ENCODE results near the gene OR10G2.
"Not testable (repeated sequence)": the region's sequence is repeated elsewhere in the genome, so short reads cannot be mapped to it uniquely, and the experiment has no call there.

The OR10G2 gene, protein sequence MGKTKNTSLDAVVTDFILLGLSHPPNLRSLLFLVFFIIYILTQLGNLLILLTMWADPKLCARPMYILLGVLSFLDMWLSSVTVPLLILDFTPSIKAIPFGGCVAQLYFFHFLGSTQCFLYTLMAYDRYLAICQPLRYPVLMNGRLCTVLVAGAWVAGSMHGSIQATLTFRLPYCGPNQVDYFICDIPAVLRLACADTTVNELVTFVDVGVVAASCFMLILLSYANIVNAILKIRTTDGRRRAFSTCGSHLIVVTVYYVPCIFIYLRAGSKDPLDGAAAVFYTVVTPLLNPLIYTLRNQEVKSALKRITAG

DNA sequence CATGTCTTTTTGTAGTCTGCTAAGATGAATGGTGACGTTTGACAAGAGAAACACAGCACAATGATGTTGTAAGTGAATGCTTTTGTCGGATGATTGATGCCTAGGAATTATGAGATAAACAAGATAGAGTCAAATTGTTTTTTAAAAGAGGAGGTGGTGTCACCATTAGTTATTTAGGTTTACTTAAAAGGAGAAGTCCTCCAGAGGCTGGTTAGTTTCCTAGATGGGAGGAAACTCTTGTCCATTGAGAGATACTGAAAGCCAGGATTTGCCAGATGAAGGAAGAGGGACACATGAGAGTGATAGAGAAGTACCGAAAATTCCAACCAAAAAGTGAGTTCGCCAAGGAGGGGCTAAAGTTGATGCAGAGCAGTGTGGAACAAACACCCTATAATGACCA is at the start of gene OR10G2:
OR10G2 (minus strand) TSS at position 101 of the 400 bp plus-strand sequence; CDS start at position 3, 98 bp downstream.
- DNase-seq, result no peak

DNA sequence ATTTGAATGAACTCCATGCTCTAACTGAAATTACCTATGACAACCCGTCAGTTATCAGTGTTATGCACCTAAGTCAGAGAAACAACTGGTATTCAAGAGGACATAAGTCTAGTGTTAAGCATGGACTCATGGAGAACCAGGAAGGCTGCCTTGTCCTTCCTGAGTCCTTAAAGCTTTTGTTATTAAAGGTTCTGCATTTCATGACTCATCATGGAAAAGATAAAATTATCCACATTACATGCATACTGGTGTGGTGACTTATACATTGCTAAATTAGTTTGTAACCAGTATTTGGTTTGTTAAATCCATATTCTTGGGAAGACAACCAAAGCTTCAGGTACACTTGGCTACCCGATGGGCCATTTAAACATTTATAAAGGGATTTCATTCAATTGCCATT is 45.3 kb upstream of the OR10G2 start:
- no peak for DNase-seq

DNA sequence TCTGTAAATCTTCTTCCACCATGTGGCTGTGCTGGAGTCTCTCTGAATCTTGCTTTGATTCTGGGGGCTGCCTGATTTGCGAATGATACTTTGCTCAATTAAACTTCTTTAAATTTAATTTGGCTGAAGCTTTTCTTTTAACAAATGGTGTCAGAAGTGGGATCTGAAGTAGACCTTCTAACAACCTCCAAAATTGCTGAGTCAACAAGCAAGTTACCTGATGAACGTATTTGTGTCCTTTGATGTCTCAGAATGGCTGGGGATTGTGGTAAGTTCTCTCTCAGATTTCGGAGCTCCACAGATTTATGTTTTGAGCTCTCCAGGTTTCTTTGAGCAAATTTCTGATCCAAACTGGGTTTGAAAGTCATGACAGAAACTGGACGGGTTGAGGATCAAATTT is 40.8 kb upstream of the OR10G2 start:
- DNase-seq, result no peak

DNA sequence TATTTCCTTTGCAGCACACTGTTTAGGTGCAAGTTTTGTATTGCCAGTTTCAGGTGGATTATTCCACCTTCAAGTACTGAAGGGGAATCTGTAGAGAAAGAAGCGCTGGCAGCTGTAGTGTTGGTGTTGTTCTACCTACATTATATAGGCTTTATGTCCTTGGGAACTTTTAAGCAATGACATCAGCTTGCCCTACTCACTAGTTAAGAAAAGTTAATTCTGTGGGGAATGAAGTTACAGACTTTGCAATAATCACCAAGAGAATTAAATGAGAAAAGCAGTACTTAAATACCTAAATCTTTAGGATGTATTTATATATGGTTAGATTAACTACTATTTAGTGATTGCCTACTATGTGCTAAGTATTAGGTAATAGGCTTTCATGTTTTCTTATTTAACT is 39.0 kb upstream of the OR10G2 start, which contains the start of gene OR4E1:
OR4E1 (minus strand) TSS at position 101 of the 400 bp plus-strand sequence. CDS start 2,883 bp downstream, outside the sequence.
- no peak for DNase-seq

DNA sequence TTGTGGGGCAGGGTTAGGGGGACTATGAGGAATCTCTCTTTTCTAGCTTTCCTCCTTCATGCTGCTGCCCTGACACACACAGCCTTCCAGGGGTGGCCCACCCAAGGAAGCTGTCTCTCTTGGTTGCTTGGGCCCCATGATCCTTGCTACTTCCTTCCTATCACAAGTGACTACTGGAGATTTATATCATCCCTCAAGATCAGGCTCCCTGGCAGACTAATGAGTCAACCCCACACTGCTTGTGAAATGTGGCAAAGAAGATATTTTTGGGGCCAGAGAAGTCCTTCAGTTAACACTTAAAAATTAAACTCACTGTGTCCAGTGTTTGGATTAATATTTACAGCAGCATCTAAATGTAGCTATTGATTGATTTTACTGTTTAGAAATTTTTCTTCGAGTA is 37.4 kb upstream of the OR10G2 start:
- no peak for DNase-seq

DNA sequence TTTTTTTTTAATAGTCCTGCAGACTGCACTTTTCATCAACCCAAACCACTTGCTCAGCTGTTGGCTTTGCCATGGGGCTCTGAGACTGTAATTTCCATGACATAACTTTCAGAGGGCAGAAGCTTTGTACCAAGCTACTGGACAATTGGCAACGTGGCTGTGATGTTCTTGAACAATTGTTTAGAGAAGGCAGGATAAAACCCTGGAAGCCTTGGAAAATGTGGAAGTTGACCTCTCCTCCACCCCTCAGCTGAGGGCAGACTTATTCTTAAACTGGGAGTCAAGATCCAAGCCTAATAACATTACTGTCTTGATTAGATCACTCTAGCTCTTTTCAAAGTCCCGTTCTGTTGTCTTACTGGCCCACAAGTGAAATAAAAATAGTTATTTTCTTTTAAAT is 36.6 kb upstream of the OR10G2 start:
- no peak for DNase-seq

DNA sequence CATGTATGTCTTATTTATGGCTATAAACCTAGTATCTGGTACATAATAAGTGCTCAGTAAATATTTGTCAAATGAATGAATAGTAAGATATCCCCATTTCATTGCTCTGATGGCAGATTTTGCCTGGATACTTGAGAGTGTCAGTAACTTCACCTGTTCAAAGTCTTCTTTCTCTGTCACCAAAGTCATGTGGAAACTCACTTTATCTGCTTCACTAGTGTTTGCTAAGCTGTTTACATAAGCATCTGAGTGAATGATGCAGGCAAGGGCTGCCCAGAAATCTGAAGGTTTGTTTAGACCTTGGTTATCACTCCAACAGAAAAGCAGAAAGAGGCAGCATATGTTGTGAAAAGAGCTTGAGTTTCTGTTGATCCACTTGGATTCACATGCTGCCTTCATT is 34.5 kb upstream of the OR10G2 start:
- no peak for DNase-seq

DNA sequence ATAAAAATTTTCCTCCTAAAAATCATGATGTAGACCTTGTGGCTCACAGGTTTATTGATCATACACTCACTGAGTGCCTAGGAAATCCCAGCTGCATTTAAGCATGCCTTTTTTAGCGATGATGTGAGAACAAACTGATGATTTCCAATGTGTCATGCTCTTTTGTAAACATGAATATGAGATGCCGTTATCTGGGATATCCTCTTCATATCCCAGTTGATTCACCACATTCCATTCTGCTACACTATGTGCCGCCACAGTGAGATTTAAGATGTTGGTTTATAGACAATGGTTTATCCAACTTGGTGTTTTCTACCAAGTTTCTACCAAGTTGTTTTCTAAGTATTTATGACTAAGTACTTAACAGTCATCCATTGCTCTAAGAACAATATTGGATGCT is 33.6 kb upstream of the OR10G2 start:
- no peak for DNase-seq

DNA sequence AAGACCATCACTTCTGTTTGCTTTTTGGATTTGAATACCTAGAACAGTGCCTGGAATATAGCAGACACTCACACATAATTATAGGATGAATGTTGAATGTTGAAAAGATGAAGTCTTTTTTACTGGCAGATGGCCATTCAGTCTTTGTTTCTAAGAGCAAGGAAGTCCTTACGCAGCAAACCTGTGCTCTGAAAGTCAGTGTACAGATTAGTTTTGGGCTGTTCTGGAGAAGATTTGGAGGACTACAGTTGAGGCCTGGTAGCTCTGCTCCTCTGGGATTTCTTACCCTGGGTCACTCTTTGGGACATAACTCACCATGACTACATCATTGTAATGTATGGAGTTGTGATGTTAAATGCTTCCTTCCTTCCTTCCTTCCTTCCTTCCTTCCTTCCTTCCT is 22.2 kb upstream of the OR10G2 start:
- no peak for DNase-seq

DNA sequence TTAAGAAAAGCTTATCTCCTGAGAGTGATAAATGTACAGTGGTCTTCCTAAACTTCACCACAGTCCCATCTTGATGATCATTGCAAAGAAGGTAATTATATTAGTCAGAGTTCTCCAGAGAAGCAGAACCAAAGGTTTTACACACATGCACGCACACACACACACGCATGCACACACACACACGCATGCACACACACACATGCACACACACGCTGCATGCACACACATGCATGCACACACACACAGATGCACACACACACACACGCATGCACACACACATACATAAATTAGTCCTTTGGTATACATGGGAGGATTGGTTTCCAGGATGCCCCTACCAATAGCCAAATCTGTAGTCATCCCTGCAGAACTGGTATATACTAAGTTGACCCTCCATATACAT is 19.5 kb upstream of the OR10G2 start:
- DNase-seq, result no peak

DNA sequence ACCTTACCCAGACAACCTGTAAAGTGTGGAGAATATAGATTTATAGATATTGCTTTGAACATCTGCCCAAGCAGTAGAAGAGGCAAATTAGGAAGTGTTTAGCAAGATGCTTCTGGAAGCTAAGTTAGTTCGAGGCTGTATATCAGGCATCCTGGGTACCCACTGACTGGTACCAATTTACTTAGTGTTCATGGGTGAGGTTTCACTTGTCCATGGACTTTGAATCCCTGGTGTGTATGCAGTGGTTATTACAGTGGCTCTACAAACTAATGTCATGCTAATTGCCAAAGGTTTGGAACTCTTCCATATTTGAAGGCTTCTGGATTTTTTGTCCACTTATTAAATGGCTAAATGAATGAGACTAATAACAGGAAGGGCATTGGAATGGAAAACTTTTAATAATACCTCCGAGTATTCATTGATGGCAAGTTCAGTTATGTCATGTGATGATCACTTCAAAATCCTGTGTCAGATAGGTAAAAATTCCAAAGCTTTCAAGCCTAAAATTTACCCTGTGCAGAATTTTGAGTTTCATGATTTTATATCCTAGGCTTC is 18.7 kb upstream of the OR10G2 start, which contains the start of gene OR4E2:
OR4E2 (plus strand) TSS at position 505 of the 555 bp plus-strand sequence. CDS start 11,248 bp downstream, outside the sequence.
- DNase-seq, result no peak

DNA sequence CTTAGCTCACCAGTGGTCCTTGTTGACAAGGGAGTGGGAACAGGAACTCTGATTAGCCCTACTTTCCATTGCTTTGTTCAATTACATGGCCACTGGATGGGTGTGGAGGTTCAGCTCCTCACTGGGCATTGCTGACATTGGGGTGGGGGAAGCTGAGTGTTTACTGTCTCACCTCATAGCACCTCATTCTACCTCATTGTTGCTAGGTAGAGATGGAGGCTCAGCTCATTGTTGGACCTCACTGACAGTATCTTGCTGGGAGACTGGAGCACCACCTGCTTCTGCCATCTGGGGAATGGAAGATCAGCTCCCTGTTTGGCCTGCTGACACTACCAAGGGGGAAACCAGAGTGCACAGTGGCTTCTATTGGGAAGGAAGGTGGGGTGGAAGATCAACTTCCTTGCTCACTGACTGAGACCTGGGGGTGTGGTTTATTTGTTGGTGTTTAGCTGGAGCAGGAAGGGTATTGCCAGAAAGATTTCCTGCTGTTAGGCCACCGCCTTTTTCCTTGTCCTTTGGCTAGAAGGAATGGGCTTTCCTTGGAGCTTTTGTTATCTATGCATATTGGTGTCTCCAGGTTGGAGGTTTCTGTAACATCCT is 17.6 kb upstream of the OR10G2 start:
- no peak for DNase-seq

DNA sequence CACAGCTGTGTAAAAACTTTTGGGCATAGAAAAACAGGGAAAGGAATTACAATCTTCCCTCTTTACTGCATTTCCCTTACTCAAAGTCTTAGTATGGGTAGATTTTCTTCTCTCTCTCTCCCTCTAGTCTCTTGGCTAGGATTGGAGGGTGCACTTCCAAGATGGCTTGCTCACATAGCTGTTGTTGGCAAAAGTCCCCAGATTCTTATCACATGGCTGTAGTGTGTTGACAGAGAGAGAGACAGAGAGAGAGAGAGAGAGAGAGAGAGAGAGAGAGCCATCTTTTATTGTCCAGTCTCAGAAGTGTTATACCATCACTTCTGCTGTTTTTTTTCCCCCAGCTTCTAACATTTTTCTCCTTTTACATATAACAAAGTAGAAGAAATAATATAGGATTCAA is 12.6 kb upstream of the OR10G2 start:
- no peak for DNase-seq

DNA sequence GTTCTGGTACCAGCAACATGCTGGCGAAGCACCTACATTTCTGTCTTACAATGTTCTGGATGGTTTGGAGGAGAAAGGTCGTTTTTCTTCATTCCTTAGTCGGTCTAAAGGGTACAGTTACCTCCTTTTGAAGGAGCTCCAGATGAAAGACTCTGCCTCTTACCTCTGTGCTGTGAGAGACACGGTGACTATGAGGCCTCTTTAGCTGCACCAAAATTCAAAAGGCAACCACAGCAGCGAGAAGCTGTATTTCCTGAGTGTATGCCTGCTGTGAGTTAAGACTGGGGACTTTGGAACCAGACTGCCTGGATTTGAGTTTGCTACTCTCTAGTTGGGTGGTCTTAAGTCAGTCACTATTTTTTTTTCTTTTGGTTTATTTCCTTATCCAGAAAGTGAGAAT is 8.7 kb upstream of the OR10G2 start:
- DNase-seq, result no peak

DNA sequence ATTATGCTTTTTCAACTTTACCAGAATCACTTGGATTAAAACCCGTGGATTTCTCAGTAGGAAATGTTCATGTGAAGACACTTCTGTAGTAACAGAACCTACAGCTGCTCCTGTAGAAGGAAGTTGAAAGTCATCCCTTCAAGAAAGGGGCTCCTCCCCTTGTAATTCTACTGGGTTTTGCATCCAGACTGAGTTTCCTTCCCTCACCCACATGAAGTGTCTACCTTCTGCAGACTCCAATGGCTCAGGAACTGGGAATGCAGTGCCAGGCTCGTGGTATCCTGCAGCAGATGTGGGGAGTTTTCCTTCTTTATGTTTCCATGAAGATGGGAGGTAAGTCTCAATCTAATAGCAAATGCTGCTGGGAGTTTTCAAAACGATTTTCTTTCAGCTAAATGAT is 7.9 kb upstream of the OR10G2 start:
- no peak for DNase-seq

DNA sequence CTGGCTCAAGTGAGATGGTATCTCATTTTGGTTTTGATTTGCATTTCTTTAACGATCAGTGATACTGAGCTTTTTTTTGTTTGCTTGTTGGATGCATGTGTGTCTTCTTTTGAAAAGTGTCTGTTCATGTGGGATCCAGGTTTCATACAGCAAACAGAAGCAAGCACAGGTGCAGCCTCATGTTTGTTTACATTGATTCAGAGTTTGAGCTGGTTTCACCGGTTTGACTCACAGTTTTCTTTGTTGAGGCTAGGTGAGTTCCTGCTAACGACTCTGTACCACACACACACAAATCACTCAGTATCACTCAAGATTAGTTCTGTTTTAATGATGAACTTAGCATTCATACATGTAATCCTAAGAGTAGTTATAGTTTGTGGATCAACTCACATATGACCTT is 3.7 kb downstream of the OR10G2 start:
- DNase-seq, result no peak

DNA sequence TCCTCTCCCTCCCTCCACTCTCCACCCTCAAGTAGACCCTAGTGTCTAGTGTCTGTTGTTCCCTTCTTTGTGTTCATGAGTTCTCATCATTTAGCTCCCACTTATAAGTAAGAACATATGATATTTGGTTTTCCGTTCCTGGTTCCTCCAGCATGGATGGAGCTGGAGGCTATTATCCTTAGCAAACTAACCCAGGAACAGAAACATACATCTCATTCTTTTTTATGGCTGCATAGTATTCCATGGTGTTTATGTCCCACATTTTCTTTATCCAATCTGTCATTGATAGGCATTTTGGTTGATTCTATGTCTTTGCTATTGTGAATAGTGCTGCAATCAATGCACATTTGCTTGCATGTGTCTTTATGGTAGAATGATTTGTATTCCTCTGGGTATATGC is 4.2 kb downstream of the OR10G2 start:
- DNase-seq, result not testable (repeated sequence)

DNA sequence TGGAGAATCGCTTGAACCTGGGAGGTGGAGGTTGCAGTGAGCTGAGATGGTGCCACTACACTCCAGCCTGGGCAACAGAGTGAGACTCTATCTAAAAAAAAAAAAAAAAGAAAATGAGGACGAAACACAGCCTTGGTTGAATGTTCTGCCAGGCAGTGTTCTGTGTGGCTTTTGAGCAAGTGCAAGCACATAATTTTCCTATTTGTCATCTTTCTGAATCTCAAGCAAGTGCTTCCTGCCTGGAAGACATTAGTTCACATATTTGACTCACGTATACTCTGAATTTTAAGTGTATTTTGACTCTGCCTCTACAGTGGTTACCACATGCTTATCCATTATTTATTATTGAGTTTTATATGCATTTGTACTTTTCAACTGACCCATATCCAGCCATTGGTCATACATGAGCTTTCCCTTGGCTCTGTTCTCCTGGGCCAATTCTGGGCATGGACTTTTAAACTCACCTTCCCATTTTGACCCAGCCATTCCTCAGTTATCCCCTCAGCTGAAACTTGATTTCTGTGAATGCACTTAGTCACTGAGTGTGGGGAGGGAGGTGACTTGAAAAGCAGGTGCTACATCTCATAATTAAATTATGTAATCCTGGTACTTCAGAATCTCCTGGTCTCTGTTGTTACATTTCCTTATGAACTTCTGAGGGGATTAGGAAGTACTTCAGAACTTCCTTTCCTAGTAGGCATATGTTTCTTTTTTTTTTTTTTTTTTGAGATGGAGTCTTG is 8.1 kb downstream of the OR10G2 start:
- no peak for DNase-seq

DNA sequence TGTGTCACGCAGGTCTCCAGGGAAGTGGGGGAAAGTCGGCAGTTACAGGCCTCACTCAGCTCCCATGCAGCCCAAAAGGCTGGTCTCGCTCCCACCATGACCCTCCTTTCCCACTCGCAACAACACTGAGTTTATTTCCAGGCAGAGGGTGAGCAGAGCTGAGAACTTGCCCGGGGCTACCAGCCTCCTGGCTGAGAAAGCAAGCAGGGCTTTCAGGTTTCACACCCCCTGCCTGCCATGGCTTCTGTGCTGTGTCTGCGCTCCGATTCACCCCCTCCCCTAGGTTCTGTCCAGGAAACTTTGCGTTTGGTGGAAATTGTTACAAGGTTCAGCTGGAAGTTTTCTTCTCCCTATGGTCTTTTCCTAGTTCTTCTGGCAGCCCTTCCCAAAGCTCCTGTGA is 17.1 kb downstream of the OR10G2 start:
- no peak for DNase-seq

DNA sequence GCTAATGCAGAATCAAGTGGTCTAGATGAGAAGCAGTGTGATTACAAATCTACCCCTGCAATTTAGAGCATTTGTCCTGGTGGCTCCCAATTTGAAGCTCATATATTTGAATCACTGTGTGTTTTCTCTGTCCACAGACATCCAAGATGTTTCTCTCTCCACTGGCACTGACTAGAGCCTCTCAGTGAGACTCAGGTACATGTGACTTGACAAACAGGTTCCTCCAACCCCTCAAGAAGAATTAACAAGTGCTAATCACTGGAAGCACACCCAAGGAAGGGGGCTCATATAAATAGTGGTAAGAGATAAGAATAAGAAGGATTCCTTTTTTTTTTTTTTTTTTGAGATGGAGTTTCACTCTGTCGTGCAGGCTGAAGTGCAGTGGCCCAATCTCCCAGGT is 20.5 kb downstream of the OR10G2 start:
- DNase-seq, result no peak

DNA sequence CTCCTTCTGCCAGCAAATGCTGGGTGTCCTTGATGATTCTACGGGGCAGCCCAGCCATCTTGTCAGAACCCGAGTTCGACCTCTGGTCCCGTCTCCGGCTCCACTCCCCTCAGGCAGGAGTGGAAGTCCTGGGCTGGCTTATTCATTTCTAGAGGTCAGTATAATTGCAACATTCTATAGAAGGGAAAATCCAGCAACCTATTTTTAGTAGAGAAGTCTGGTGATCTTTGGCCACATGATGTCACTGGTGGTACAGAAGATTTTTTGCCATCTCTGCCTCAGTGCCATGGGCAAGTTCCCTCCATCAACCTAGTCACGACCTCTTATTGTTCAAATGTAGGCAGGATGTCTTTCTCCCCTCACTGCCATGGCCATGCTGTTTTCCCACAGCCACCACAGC is 22.4 kb downstream of the OR10G2 start:
- DNase-seq, result no peak

DNA sequence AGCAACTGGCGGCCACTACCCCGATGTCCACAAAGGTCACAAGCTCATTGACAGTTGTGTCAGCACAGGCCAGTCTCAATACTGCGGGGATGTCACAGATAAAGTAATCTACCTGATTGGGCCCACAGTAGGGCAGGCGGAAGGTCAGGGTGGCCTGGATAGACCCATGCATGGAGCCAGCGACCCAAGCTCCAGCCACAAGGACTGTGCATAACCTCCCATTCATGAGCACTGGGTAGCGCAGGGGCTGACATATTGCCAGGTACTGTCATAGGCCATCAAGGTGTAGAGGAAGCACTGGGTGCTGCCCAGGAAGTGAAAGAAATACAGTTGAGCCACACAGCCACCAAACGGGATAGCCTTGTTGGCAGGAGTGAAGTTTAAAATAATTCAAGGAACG is 32.6 kb downstream of the OR10G2 start:
- DNase-seq, result not testable (repeated sequence)

DNA sequence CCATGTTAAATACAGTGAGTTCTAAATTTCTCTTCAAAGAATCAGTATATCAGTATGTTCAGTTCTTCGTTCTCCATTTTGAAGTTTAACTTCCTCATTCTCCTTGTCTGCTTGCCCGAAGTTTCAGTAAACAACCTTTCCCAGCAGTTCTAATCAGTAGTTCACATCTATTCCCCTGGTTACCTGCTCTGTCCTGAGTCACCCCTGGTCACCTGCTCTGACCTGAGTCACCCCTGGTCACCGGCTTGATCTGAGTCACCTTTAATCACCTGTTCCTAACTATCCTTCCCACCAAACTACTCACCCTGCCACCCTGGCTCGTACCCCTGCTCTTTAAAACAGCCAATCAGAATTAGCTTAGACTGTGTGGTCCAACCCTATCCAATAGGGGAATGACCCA is 45.4 kb downstream of the OR10G2 start:
- no peak for DNase-seq

All from NCI-H524 treated with DMSO at 0.1 percent for 48 hours (cell line).